H1 (cell line): ENCODE measurements around the gene RENBP. TPM values are rescaled to one million over a fixed set of nuclear protein-coding genes. Genes with fewer than 3 reads are reported as not detected.

Source experiments
- ATF3 ChIP-seq: IDR thresholded peaks from 2 replicates; pipeline ENCODE4 v1.6.1; 2011; ENCODE audit warnings: low read depth, mild to moderate bottlenecking, low read length; ENCODE audit not compliant: insufficient read depth
- BCL11A ChIP-seq, 2 experiments: IDR thresholded peaks; one replicate each; pipeline ENCODE4 v1.6.1; 2011; ENCODE audit warnings: low read depth in 2 of 2, low read length in 2 of 2, mild to moderate bottlenecking in 2 of 2
- CHD1 ChIP-seq: IDR thresholded peaks from 2 replicates; pipeline ENCODE4 v1.6.1; 2012; ENCODE audit warnings: low read depth, low read length, improper control_type of control experiment
- EGR1 ChIP-seq: IDR thresholded peaks from 2 replicates; pipeline ENCODE4 v1.6.1; 2011; ENCODE audit warnings: low read depth, low read length, borderline replicate concordance
- GABPA ChIP-seq: IDR thresholded peaks from 2 replicates; pipeline ENCODE4 v1.6.1; 2011; ENCODE audit warnings: mild to moderate bottlenecking, low read length, moderate library complexity, borderline replicate concordance; ENCODE audit not compliant: insufficient read depth
- KDM4A ChIP-seq: IDR thresholded peaks from one replicate; pipeline ENCODE4 v1.7.1; 2012; ENCODE audit warnings: low read depth, mild to moderate bottlenecking, moderate library complexity, low read length, inconsistent platforms; ENCODE audit not compliant: severe bottlenecking
- PHF8 ChIP-seq: fragments of 200-600 bp; sonication (generic); conservative IDR thresholded peaks from 2 replicates; pipeline ENCODE4 v1.7.1; 2012; ENCODE audit warnings: low read depth, mild to moderate bottlenecking, inconsistent platforms, low read length, moderate library complexity
- RBBP5 ChIP-seq: IDR thresholded peaks from 2 replicates; pipeline ENCODE4 v1.7.1; 2012; ENCODE audit warnings: low read depth, mild to moderate bottlenecking, inconsistent platforms, low read length, moderate library complexity, borderline replicate concordance
- SP4 ChIP-seq: IDR thresholded peaks from 2 replicates; pipeline ENCODE4 v1.6.1; 2012; ENCODE audit warnings: low read length, inconsistent platforms
- TCF12 ChIP-seq: IDR thresholded peaks from 2 replicates; pipeline ENCODE4 v1.6.1; 2011; ENCODE audit warnings: low read depth, mild to moderate bottlenecking, low read length
- polyA plus RNA-seq, 7 experiments: library from polyadenylated mRNA; depleted of rRNA in 3 of 7; stranded (reverse) in 5 of 7; unstranded in 2 of 7; fragments of >200 nt in 5 of 7; fragments of 200-250 nt in 2 of 7; gene quantifications; 1 replicate in 5 of 7; 2 replicates in 1 of 7; 4 replicates in 1 of 7; pipeline versions ENCODE4 v1.2.1 to v1.2.3, GENCODE V29; 2011 to 2013; ENCODE audit warnings: missing spikeins in 2 of 7, mixed read lengths in 2 of 7
- total RNA-seq: library from RNA; stranded (reverse); fragmentation: NEBNext Ultra II Directional; extraction: Animal tissue kit (Norgen Biotek cat#: 25700); gene quantifications from 2 replicates; pipeline ENCODE4 v1.2.1, GENCODE V29; 2021
- TF ChIP-seq, protein P1 (sequence below): fragments of 300-600 bp; sonication (generic); IDR thresholded peaks from 2 replicates; pipeline ENCODE4 v1.7.1; 2012; ENCODE audit warnings: low read length, moderate library complexity, mild to moderate bottlenecking, inconsistent platforms; ENCODE audit not compliant: insufficient replicate concordance

RENBP gene
- total and polyA plus RNA-seq, 2 of the 8 experiments (the other 6 are each of a cell fraction or from before 2014, with no cell fraction given): 12.4 to 21.8 TPM

- TF ChIP-seq, protein P1, sequence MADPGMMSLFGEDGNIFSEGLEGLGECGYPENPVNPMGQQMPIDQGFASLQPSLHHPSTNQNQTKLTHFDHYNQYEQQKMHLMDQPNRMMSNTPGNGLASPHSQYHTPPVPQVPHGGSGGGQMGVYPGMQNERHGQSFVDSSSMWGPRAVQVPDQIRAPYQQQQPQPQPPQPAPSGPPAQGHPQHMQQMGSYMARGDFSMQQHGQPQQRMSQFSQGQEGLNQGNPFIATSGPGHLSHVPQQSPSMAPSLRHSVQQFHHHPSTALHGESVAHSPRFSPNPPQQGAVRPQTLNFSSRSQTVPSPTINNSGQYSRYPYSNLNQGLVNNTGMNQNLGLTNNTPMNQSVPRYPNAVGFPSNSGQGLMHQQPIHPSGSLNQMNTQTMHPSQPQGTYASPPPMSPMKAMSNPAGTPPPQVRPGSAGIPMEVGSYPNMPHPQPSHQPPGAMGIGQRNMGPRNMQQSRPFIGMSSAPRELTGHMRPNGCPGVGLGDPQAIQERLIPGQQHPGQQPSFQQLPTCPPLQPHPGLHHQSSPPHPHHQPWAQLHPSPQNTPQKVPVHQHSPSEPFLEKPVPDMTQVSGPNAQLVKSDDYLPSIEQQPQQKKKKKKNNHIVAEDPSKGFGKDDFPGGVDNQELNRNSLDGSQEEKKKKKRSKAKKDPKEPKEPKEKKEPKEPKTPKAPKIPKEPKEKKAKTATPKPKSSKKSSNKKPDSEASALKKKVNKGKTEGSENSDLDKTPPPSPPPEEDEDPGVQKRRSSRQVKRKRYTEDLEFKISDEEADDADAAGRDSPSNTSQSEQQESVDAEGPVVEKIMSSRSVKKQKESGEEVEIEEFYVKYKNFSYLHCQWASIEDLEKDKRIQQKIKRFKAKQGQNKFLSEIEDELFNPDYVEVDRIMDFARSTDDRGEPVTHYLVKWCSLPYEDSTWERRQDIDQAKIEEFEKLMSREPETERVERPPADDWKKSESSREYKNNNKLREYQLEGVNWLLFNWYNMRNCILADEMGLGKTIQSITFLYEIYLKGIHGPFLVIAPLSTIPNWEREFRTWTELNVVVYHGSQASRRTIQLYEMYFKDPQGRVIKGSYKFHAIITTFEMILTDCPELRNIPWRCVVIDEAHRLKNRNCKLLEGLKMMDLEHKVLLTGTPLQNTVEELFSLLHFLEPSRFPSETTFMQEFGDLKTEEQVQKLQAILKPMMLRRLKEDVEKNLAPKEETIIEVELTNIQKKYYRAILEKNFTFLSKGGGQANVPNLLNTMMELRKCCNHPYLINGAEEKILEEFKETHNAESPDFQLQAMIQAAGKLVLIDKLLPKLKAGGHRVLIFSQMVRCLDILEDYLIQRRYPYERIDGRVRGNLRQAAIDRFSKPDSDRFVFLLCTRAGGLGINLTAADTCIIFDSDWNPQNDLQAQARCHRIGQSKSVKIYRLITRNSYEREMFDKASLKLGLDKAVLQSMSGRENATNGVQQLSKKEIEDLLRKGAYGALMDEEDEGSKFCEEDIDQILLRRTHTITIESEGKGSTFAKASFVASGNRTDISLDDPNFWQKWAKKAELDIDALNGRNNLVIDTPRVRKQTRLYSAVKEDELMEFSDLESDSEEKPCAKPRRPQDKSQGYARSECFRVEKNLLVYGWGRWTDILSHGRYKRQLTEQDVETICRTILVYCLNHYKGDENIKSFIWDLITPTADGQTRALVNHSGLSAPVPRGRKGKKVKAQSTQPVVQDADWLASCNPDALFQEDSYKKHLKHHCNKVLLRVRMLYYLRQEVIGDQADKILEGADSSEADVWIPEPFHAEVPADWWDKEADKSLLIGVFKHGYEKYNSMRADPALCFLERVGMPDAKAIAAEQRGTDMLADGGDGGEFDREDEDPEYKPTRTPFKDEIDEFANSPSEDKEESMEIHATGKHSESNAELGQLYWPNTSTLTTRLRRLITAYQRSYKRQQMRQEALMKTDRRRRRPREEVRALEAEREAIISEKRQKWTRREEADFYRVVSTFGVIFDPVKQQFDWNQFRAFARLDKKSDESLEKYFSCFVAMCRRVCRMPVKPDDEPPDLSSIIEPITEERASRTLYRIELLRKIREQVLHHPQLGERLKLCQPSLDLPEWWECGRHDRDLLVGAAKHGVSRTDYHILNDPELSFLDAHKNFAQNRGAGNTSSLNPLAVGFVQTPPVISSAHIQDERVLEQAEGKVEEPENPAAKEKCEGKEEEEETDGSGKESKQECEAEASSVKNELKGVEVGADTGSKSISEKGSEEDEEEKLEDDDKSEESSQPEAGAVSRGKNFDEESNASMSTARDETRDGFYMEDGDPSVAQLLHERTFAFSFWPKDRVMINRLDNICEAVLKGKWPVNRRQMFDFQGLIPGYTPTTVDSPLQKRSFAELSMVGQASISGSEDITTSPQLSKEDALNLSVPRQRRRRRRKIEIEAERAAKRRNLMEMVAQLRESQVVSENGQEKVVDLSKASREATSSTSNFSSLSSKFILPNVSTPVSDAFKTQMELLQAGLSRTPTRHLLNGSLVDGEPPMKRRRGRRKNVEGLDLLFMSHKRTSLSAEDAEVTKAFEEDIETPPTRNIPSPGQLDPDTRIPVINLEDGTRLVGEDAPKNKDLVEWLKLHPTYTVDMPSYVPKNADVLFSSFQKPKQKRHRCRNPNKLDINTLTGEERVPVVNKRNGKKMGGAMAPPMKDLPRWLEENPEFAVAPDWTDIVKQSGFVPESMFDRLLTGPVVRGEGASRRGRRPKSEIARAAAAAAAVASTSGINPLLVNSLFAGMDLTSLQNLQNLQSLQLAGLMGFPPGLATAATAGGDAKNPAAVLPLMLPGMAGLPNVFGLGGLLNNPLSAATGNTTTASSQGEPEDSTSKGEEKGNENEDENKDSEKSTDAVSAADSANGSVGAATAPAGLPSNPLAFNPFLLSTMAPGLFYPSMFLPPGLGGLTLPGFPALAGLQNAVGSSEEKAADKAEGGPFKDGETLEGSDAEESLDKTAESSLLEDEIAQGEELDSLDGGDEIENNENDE: no peak
- TF ChIP-seq PHF8 (no peak), RBBP5 (no peak), CHD1 (no peak), SP4 (no peak), KDM4A (no peak), ATF3 (no peak), GABPA (no peak), TCF12 (no peak), BCL11A (IDR thresholded peaks at IDR 0.05; ENCODE audit: low read depth in 2 of 2, low read length in 2 of 2) (no peak), EGR1 (no peak)
These were observed 23.4 kb downstream of the RENBP start (continued) for GRCh38 chrX:153921070-153921469.
